HG03520 (cell line): Measurements from ENCODE around the gene CEP41.

Source experiments
- ATAC-seq: cut with Tn5 transposase; IDR thresholded peaks from one replicate; pipeline ENCODE4 v1.9.1; 2021; ENCODE audit warnings: mild to moderate bottlenecking, moderate library complexity; ENCODE audit not compliant: unreplicated experiment

CEP41 gene

GRCh38 chr7:130420943-130421578 lies 19.8 kb downstream of the CEP41 start:
- ATAC-seq, result no peak

GRCh38 chr7:130419658-130420057 lies 21.2 kb downstream of the CEP41 start:
- no peak for ATAC-seq

GRCh38 chr7:130418306-130418705 lies 22.5 kb downstream of the CEP41 start:
- no peak for ATAC-seq

- no peak for ATAC-seq
These were observed 23.6 kb downstream of the CEP41 start for GRCh38 chr7:130417213-130417612.

GRCh38 chr7:130415006-130415405 lies 25.8 kb downstream of the CEP41 start:
- no peak for ATAC-seq

GRCh38 chr7:130413201-130413600 lies 27.6 kb downstream of the CEP41 start:
- ATAC-seq, result no peak

GRCh38 chr7:130410868-130411541 lies 29.8 kb downstream of the CEP41 start:
- ATAC-seq, result no peak

GRCh38 chr7:130409712-130410072 lies 31.1 kb downstream of the CEP41 start:
- no peak for ATAC-seq

- ATAC-seq, result no peak
These were observed 31.6 kb downstream of the CEP41 start for GRCh38 chr7:130409067-130409711.

GRCh38 chr7:130405003-130405402 lies 35.8 kb downstream of the CEP41 start:
- ATAC-seq, result no peak

- no peak for ATAC-seq
These were observed 39.2 kb downstream of the CEP41 start for GRCh38 chr7:130401578-130401977.

- no peak for ATAC-seq
These were observed 39.7 kb downstream of the CEP41 start for GRCh38 chr7:130401101-130401500.

GRCh38 chr7:130400120-130400572 lies 40.7 kb downstream of the CEP41 start:
- no peak for ATAC-seq

- ATAC-seq, result no peak
These were observed 42.2 kb downstream of the CEP41 start for GRCh38 chr7:130398526-130399090.

GRCh38 chr7:130397758-130398073 lies 43.1 kb downstream of the CEP41 start:
- no peak for ATAC-seq

- no peak for ATAC-seq
These were observed 43.6 kb downstream of the CEP41 start for GRCh38 chr7:130397051-130397757.

GRCh38 chr7:130396109-130396508 lies 44.7 kb downstream of the CEP41 start:
- ATAC-seq, result no peak

- no peak for ATAC-seq
These were observed 45.4 kb downstream of the CEP41 start for GRCh38 chr7:130395421-130395820.

GRCh38 chr7:130394421-130395195 lies 46.2 kb downstream of the CEP41 start:
- ATAC-seq, result no peak

GRCh38 chr7:130393841-130394411 lies 46.9 kb downstream of the CEP41 start:
- no peak for ATAC-seq
